CD4-positive, alpha-beta T cell treated with Interleukin-6 at 100 ng/mL for 8 hours (primary cell): Measurements from ENCODE around the gene RMI1.
"Not testable (repeated sequence)": the region's sequence is repeated elsewhere in the genome, so short reads cannot be mapped to it uniquely, and the experiment has no call there.

Source experiments
- DNase-seq: peaks from one replicate; pipeline ENCODE4 v3.0.0-alpha.2; 2020; ENCODE audit warnings: mixed read lengths, low spot score

The RMI1 gene

GRCh38 chr9:84007662-84008061, 27.1 kb downstream of the RMI1 start:
- DNase-seq = no peak

DNA sequence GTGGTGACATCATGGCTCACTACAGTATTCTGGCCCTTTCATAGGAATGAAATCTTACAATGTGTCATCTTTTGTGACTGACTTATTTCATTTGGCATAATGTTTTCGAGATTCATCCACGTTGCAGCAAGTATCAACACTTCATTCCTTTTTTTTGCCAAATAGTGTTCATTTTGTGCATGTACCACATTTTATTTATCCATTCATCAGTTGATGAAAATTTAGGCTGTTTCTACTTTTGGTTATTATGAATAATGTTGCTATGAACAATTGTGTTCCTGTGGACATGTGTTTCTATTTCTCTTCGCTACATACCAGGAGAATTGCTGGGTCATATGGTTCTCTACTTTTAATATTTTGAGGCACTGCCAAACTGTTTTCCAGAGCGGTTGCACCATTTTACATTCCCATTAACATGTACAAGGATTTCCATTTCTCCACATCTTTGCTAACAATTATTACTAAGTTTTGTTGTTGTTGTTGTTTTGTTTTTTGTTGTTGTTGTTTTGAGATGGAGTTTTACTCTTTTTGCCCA, 43.5 kb downstream of the RMI1 start:
- DNase-seq = no peak

GRCh38 chr9:84027201-84027600, 46.6 kb downstream of the RMI1 start:
- no peak for DNase-seq

- no peak for DNase-seq
Measured at GRCh38 chr9:84031534-84031933, 50.9 kb downstream of the RMI1 start.

DNA sequence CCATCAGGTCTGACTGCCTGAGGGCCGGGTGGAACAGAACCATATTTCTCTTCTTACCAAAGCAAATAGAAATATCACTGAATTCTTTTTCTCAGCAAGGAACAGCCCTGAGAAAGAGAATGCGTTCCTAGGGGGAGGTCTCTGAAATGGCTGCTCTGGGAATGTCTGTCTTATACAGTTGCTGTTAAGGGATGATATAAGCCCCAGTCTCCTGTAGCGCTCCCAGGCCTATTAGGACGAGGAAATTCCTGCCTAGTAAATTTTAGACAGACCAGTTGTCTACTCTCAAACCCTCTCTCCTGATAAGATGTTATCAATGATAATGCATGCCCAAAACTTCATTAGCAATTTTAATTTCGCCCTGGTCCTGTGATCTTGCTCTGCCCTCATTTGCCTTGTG, 61.3 kb downstream of the RMI1 start:
- DNase-seq = not testable (repeated sequence)

DNA sequence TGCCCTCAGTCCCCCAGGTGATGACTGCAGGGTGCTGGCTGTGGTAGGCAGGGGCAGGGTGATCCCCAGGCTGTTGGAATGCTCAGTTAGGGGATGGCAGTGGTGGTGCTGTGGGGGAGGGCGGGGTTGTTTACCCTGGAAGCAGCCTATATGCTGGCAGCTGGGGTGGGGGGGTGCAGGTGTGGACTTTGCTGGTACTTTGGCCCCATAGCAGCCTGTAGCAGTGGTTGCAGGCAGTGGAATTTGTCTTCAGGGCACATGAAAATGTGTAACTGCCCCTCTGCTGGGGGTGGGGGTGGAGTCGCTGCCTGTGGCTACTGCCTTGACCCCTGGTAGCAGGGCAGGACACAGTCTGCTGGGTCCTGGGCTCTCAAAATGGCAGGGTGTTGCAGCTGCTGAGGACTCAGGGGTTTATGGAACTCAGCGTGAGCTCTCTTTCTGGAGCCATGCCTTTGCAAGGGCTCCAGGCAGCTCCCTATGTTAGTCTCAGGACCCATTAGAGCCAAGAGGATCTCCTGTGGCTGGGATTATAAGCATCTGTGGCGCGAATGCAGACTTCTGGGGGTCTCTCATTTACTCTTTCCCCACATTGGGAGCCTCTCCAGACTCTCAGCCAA, 65.0 kb downstream of the RMI1 start:
- DNase-seq = no peak
